Loucy (cell line): ENCODE results near the gene PPP2R1B.

Experiments used
- H2AFZ ChIP-seq: fragments of 200-600 bp; sonication (generic); 2 replicates; pipeline ENCODE4 v1.6.0; 2016; ENCODE audit warnings: antibody characterized with exemption, mild to moderate bottlenecking, low read length, moderate library complexity
- H3F3A ChIP-seq: fragments of 200-600 bp; 2 replicates; pipeline ENCODE4 v1.6.0; 2016; ENCODE audit warnings: antibody characterized with exemption, low read depth, mild to moderate bottlenecking
- H3K27me3 ChIP-seq: fragments of 200-600 bp; sonication (generic); 2 replicates; pipeline ENCODE4 v1.6.1; 2014; ENCODE audit warnings: low read length, mild to moderate bottlenecking; ENCODE audit not compliant: insufficient read depth, poor library complexity, severe bottlenecking
- H3K36me3 ChIP-seq: fragments of 200-600 bp; sonication (generic); 2 replicates; pipeline ENCODE4 v1.6.1; 2016; ENCODE audit warnings: low read length; ENCODE audit not compliant: insufficient read depth
- H3K4me1 ChIP-seq: fragments of 200-600 bp; sonication (generic); 2 replicates; pipeline ENCODE4 v1.5.1; 2014; ENCODE audit warnings: low read length, mild to moderate bottlenecking; ENCODE audit not compliant: insufficient read depth, poor library complexity, severe bottlenecking
- H3K4me2 ChIP-seq: fragments of 200-600 bp; sonication (generic); 2 replicates; pipeline ENCODE4 v1.6.0; 2014; ENCODE audit warnings: antibody characterized with exemption, low read length, low read depth, mild to moderate bottlenecking; ENCODE audit not compliant: poor library complexity, severe bottlenecking
- H3K4me3 ChIP-seq: fragments of 200-600 bp; sonication (generic); 2 replicates; pipeline ENCODE4 v1.5.1; 2014; ENCODE audit warnings: low read length, mild to moderate bottlenecking, mixed read lengths; ENCODE audit not compliant: poor library complexity, severe bottlenecking
- H3K79me2 ChIP-seq: fragments of 200-600 bp; sonication (generic); 2 replicates; pipeline ENCODE4 v1.6.1; 2014; ENCODE audit warnings: low read length; ENCODE audit not compliant: insufficient read depth
- H3K9ac ChIP-seq: fragments of 200-600 bp; sonication (generic); 2 replicates; pipeline ENCODE4 v1.6.0; 2014; ENCODE audit warnings: mild to moderate bottlenecking, low read depth, low read length, moderate library complexity; ENCODE audit not compliant: poor library complexity, severe bottlenecking
- H3K9me2 ChIP-seq: fragments of 200-600 bp; sonication (generic); replicated peaks from 2 replicates; pipeline ENCODE4 v1.6.1; 2016; ENCODE audit warnings: low read depth, low read length, mixed read lengths
- H3K9me3 ChIP-seq: fragments of 200-600 bp; sonication (generic); 2 replicates; pipeline ENCODE4 v1.6.1; 2014; ENCODE audit warnings: mild to moderate bottlenecking, antibody characterized with exemption, low read length, low read depth; ENCODE audit not compliant: insufficient read depth
- H4K20me1 ChIP-seq: fragments of 200-600 bp; sonication (generic); 2 replicates; pipeline ENCODE4 v1.6.0; 2014; ENCODE audit warnings: antibody characterized with exemption, low read length, mild to moderate bottlenecking; ENCODE audit not compliant: insufficient read depth, poor library complexity, severe bottlenecking
- EZH2phosphoT487 ChIP-seq: fragments of 200-600 bp; IDR thresholded peaks from 2 replicates; pipeline ENCODE4 v1.6.1; 2018; ENCODE audit warnings: antibody characterized with exemption, mild to moderate bottlenecking, moderate library complexity, borderline replicate concordance
- TF ChIP-seq, protein P1 (sequence below): fragments of 200-600 bp; sonication (generic); conservative IDR thresholded peaks from 2 replicates; pipeline ENCODE4 v1.5.1; 2014; ENCODE audit warnings: mild to moderate bottlenecking, antibody characterized with exemption, low read length

The PPP2R1B gene

GRCh38 chr11:111792955-111793500 is 26.8 kb upstream of the PPP2R1B start:
- Histone ChIP-seq H3K9ac (no peak overlapping the region), H3K4me1 (peaks cover 5% of the 10 kb centered on the region), H3K9me2 (no peaks in the 10 kb centered on the region), H3K4me3 (no peak overlapping the region), H3K79me2 (no peaks in the 10 kb centered on the region), H3K27me3 (no peaks in the 10 kb centered on the region), H3K9me3 (no peaks in the 10 kb centered on the region), H3K36me3 (peaks cover 27% of the 10 kb centered on the region; the same call in 1 of the 2 replicates), H3F3A (no peaks in the 10 kb centered on the region), H3K4me2 (no peak overlapping the region), H4K20me1 (no peaks in the 10 kb centered on the region), H2AFZ (no peak overlapping the region)
- TF ChIP-seq, protein P1, sequence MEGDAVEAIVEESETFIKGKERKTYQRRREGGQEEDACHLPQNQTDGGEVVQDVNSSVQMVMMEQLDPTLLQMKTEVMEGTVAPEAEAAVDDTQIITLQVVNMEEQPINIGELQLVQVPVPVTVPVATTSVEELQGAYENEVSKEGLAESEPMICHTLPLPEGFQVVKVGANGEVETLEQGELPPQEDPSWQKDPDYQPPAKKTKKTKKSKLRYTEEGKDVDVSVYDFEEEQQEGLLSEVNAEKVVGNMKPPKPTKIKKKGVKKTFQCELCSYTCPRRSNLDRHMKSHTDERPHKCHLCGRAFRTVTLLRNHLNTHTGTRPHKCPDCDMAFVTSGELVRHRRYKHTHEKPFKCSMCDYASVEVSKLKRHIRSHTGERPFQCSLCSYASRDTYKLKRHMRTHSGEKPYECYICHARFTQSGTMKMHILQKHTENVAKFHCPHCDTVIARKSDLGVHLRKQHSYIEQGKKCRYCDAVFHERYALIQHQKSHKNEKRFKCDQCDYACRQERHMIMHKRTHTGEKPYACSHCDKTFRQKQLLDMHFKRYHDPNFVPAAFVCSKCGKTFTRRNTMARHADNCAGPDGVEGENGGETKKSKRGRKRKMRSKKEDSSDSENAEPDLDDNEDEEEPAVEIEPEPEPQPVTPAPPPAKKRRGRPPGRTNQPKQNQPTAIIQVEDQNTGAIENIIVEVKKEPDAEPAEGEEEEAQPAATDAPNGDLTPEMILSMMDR = no peak
- TF ChIP-seq EZH2phosphoT487 = no peak

GRCh38 chr11:111792314-111792713 is 26.1 kb upstream of the PPP2R1B start:
- Histone ChIP-seq H2AFZ (no peak overlapping the region), H3K9ac (no peak overlapping the region), H3K4me3 (no peak overlapping the region), H3K4me2 (no peak overlapping the region), H3K27me3 (no peaks in the 10 kb centered on the region), H3K36me3 (peaks cover 20% of the 10 kb centered on the region; the same call in 1 of the 2 replicates), H3F3A (no peaks in the 10 kb centered on the region), H3K4me1 (peaks cover 5% of the 10 kb centered on the region), H4K20me1 (no peaks in the 10 kb centered on the region), H3K9me3 (no peaks in the 10 kb centered on the region), H3K79me2 (no peaks in the 10 kb centered on the region), H3K9me2 (no peaks in the 10 kb centered on the region)
- TF ChIP-seq, protein P1 = no peak
- TF ChIP-seq EZH2phosphoT487 = no peak

- no peaks in the 10 kb centered on the region for H4K20me1 ChIP-seq
- H3K27me3 ChIP-seq = no peaks in the 10 kb centered on the region
- TF ChIP-seq, protein P1 = no peak
- TF ChIP-seq EZH2phosphoT487 = no peak
- H3K79me2 ChIP-seq = no peaks in the 10 kb centered on the region
- H3K36me3 ChIP-seq = peaks cover 25% of the 10 kb centered on the region; the same call in 1 of the 2 replicates
- no peak overlapping the region for H3K4me3 ChIP-seq
- H3K4me2 ChIP-seq = no peak overlapping the region
- no peaks in the 10 kb centered on the region for H3K9me2 ChIP-seq
- no peaks in the 10 kb centered on the region for H3F3A ChIP-seq
- H3K9ac ChIP-seq = no peak overlapping the region
- H3K4me1 ChIP-seq = no peaks in the 10 kb centered on the region
- H2AFZ ChIP-seq = no peak overlapping the region
- no peaks in the 10 kb centered on the region for H3K9me3 ChIP-seq
Observed at GRCh38 chr11:111788464-111788863, 22.3 kb upstream of the PPP2R1B start.
